Aorta (tissue), 5 donors: ENCODE results near the gene POLN. TPM values are rescaled to one million over a fixed set of nuclear protein-coding genes. Genes with fewer than 3 reads are reported as not detected.

Source experiments
- ATAC-seq: fragments of 200-7000 bp; cut with Tn5 transposase; one replicate; pipeline ENCODE4 v1.9.1; 2022; ENCODE audit warnings: moderate library complexity; ENCODE audit not compliant: low FRiP score
- DNase-seq, 2 donors: peaks; one replicate each; pipeline ENCODE4 v3.0.0-alpha.2; 2020
- H3K27ac ChIP-seq, 2 donors: one replicate each; pipeline ENCODE4 v1.5.1; 2013; ENCODE audit warnings: low read length in 2 of 2, mild to moderate bottlenecking in 2 of 2, moderate library complexity in 2 of 2, control low read depth in 1 of 2, inconsistent platforms in 1 of 2, low read depth in 1 of 2
- H3K27me3 ChIP-seq, 2 donors: one replicate each; pipeline ENCODE4 v1.6.1; 2013; ENCODE audit warnings: control low read depth in 1 of 2, low read length in 1 of 2, mild to moderate bottlenecking in 1 of 2, moderate library complexity in 1 of 2; ENCODE audit not compliant: insufficient read depth in 2 of 2, control insufficient read depth in 1 of 2
- H3K36me3 ChIP-seq, 2 donors: one replicate each; pipeline ENCODE4 v1.6.1; 2013; ENCODE audit warnings: control low read depth in 1 of 2, low read length in 1 of 2, mild to moderate bottlenecking in 1 of 2; ENCODE audit not compliant: insufficient read depth in 2 of 2, control insufficient read depth in 1 of 2
- H3K4me1 ChIP-seq, 2 donors: one replicate each; pipeline ENCODE4 v1.6.1; 2013; ENCODE audit warnings: low read length in 2 of 2, control low read depth in 1 of 2, mild to moderate bottlenecking in 1 of 2, moderate library complexity in 1 of 2; ENCODE audit not compliant: insufficient read depth in 2 of 2, control insufficient read depth in 1 of 2
- H3K4me3 ChIP-seq, 2 donors: one replicate each; pipeline ENCODE4 v1.5.1; 2013; ENCODE audit warnings: low read length in 2 of 2, control low read depth in 1 of 2, mild to moderate bottlenecking in 1 of 2
- H3K9me3 ChIP-seq: one replicate; pipeline ENCODE4 v1.6.1; 2013; ENCODE audit warnings: mild to moderate bottlenecking, low read length; ENCODE audit not compliant: control insufficient read depth
- WGBS, 2 donors: extraction: QIAGEN DNeasy Blood & Tissue Kit; methylation state at CpG; one replicate each; pipeline ENCODE4 v1.1.7; 2013; 5-methylcytosine and 5-hydroxymethylcytosine counted together
- intact Hi-C, 2 donors: fragments of 100-400 bp; cut with DNase I; formaldehyde crosslinking; loops; one replicate each; pipeline versions ENCODE4 v1.14.2 to v1.15.0; 2022
- polyA plus RNA-seq, 2 donors: library from polyadenylated mRNA; stranded (reverse); fragments of 200-250 nt; gene quantifications; one replicate each; pipeline ENCODE4 v1.2.3, GENCODE V29; 2013
- total RNA-seq, 2 donors: library from RNA; stranded (reverse); fragmentation: NEBNext Ultra II Directional; extraction: Animal tissue kit (Norgen Biotek cat#: 25700); gene quantifications; one replicate each; pipeline ENCODE4 v1.2.1, GENCODE V29; 2021
- donor health status: healthy with polysubstance abuse.
- donor health status: Bipolar disorder and iron deficiency.
- donor health status: DM: no; HTN: no; CAD: no.
- donor health status: DM: no; HTN: no; CAD: no.
- donor health status: DM: yes; HTN: yes; CAD: no.

The POLN gene
- total and polyA plus RNA-seq, 4 donors = 3.2 to 7.0 (median 6.6) TPM; not detected in 1

DNA sequence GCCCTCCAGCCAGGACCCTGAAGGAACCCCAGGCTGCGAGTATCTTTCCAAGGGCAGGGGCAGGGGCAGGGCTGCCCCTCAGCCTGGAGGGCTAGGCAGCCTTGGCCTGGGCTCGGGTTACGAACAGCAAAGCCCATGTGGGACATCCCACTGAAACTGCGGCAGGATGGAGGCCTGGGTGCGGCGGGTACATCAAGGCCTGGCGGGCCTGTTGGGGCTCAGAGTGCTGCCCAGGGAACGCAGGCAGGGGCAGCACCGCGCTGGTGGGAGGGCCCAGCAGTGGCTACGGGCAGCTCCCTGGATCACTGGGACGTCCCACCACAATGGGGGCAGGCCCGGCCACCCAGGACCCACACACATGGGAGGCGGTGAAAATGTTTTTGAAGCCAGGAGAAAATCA, 171.9 kb downstream of the POLN start:
- peak in 1 of 2 donors; percentile 62 for DNase-seq
- no peaks in the 10 kb centered on the region for H3K27me3 ChIP-seq
- ATAC-seq = no peak

DNA sequence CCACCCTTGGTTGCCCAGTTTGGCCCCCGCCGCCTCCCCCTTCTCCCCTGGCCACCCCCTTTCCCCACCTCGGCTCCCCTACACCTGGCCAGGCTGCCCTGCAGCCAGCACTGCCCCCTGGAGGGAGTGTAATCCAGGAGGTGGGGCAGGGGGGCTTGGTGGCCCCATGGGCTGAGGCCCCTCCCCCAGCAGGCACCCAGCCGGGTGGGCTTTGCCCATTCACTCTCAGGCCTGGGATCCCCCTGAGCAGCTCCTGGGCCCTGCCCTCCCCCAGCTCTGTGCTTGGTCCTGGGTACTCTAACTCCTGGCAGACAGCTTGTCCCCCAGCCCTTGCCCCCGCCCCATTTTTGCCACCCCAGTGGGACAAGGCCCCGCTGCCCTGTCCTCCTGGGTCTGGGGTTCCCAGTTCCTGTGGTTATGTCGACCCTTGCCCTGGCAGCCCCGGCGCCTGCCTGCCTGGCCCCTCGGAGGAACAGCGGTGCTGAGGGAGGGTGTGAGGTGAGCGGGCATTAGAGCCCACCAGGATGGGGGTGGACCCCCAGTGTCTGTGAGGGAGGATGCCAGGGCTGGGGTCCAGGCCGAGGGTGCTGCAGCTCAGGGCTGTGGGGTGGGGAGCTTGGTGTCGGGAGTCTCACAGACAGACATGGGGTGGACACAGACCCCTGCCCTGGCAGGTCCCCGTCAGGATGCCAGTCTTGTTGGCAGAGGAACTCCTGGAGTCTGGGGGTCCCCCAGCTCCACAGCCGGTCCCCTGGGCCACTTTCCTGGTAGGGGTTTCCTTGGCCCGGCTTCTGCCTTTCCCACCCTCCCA, 172.6 kb downstream of the POLN start:
- intact Hi-C loops = no loop called here

More for the DNA sequence above, 171.9 kb downstream of the POLN start:
- Histone ChIP-seq H3K4me3 (no peak overlapping the region), H3K27ac (no peak overlapping the region), H3K9me3 (no peaks in the 10 kb centered on the region), H3K4me1 (no peaks in the 10 kb centered on the region), H3K36me3 (no peaks in the 10 kb centered on the region)
- 65 to 72% methylated on average over 12 to 14 of the region's 14 CpGs for WGBS, 2 donors
- intact Hi-C loops = no loop called here

DNA sequence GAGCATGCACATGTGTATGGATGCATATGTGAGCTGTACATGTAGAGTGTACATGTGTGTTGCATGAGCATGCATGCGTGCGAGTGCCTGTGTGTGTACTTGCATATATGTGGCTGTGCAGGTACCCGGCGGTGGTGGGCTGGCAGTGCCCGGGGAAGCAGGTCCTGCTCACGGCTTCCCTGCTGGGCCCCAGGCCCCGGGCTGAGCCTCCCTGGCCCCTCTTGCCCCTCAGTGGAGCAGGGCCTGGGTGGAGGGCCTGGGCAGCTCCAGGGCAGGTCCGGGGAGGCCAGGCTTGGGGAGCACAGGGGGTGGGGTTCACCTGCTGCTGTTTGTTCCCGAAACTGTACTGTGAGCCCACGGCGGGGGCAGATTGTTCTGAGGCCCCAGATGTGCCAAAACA, 173.4 kb downstream of the POLN start:
- Histone ChIP-seq H3K9me3 (no peaks in the 10 kb centered on the region), H3K27ac (no peak overlapping the region), H3K36me3 (no peaks in the 10 kb centered on the region), H3K4me1 (no peaks in the 10 kb centered on the region), H3K27me3 (no peaks in the 10 kb centered on the region), H3K4me3 (no peak overlapping the region)
- ATAC-seq = no peak
- intact Hi-C loops = no loop called here
- 85 to 88% methylated on average over 11 of the region's 11 CpGs for WGBS, 2 donors
- peak; percentile 29 to 57 for DNase-seq

More for the DNA sequence above, 172.6 kb downstream of the POLN start:
- Histone ChIP-seq H3K36me3 (no peaks in the 10 kb centered on the region), H3K27me3 (no peaks in the 10 kb centered on the region), H3K4me1 (no peaks in the 10 kb centered on the region), H3K4me3 (no peak overlapping the region), H3K27ac (no peak overlapping the region), H3K9me3 (no peaks in the 10 kb centered on the region)
- no peak for ATAC-seq
- 77 to 82% methylated on average over 15 to 17 of the region's 17 CpGs for WGBS, 2 donors
- peak in 1 of 2 donors; percentile 71 for DNase-seq

DNA sequence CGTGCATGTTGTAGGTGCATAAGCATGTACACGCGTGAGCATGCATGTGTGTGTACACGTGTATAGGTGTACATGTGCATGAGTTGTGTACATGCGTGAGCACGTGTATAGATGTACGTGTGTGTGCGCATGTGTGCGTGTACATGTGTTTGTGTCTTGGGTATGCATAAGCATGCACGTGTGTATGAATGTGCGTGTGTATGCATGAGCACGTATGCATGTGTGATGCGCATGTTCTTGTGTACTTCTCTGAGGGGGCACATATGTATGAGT, 173.8 kb downstream of the POLN start:
- no peak for ATAC-seq
- DNase-seq = peak in 1 of 2 donors; percentile 20
- WGBS, 2 donors = 95 to 97% methylated on average over 13 of the region's 13 CpGs
- H3K27ac ChIP-seq = no peak overlapping the region
- H3K4me3 ChIP-seq = no peak overlapping the region
- intact Hi-C loops = no loop called here
- no peaks in the 10 kb centered on the region for H3K9me3 ChIP-seq
- no peaks in the 10 kb centered on the region for H3K4me1 ChIP-seq
- no peaks in the 10 kb centered on the region for H3K27me3 ChIP-seq
- no peaks in the 10 kb centered on the region for H3K36me3 ChIP-seq

DNA sequence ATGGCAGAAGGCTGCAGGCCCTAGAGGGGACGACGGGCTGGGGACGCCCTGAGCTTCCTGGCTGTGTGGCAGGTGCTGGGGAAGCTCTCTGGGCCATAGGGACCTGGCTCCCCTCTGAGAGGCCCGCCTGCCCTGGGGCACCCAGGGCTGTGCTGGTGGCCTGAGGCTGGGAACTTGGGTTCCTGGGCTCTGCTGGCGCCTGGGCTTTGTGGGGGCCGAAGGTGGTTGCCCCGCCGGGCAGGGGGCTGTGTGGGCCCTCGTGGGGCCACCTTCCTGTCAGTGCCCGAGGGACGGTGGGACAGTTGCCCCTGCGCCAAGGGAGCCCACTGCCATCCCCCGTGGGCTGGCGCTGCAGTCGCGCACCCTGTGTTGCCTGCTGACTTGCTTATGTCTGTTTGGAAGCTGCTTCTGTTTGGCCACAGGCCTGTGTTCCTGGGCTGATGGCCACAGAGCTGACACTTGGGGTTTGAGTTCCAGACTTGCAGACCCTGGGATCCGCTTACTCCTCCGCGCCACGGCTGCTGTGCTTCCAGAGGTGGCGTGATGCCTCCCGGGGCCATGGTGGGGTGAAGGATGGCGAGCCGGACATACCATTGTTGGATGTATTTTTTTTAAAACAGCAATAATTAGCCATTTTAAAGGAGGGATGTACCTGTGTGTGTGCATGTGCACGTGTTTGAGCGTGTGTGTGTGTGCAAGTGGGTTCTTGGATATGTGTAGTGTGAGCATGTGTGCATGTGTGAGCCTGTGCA, 174.3 kb downstream of the POLN start:
- intact Hi-C loops = no loop called here
- WGBS, 2 donors = 72 to 77% methylated on average over 18 to 26 of the region's 26 CpGs
- Histone ChIP-seq H3K4me1 (no peaks in the 10 kb centered on the region), H3K27ac (no peak overlapping the region), H3K27me3 (no peaks in the 10 kb centered on the region), H3K4me3 (no peak overlapping the region), H3K9me3 (no peaks in the 10 kb centered on the region), H3K36me3 (no peaks in the 10 kb centered on the region)
- no peak for ATAC-seq
- DNase-seq = peak; percentile 30 to 68

DNA sequence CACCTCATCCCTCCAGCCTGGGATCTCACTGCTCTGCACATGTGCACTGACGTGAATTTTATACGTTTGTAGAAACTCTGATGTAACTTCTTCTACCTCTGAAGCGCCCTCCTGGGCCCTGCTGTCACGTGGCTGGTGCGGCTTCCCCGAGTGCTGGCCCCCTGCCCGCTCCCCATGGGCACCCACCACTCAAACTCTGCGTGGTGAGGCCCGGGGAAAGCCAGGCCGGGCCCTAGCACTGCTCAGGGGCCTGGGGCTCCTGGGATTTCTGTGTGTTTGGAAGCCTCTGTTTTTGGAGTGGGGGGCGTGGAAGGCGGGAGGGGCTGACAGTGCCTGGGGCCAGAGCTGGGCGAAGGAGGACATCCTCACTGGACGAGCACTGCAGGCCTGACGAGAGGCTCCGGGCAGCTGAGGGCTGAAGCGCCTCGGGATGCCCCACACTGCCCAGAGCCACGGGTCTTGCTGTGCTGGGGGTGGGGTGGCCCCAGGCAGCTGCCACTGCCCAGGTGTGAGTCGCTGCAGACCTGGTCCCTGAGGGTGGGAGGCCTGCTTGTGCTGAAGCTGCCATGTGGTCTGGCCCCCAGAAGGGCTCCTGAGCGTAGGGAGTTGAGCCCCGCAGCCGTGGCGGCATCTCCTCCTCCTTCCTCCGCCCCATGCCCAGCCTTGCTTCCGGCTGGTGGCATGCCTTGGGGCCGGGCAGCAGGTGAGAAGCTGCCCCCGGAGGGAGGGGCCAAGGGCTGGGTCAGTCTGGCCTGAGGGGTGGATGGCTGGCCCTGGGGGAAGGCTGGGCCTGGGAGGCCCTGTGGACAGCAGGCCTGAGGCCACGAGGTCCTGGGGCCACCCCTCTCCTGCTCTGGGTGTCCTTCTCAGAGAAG, 175.1 kb downstream of the POLN start:
- intact Hi-C loops = no loop called here
- Histone ChIP-seq H3K4me3 (no peak overlapping the region), H3K27me3 (no peaks in the 10 kb centered on the region), H3K9me3 (no peaks in the 10 kb centered on the region), H3K36me3 (no peaks in the 10 kb centered on the region), H3K4me1 (no peaks in the 10 kb centered on the region), H3K27ac (no peak overlapping the region)
- DNase-seq = peak; percentile 38 to 59
- 85 to 87% methylated on average over 29 of the region's 29 CpGs for WGBS, 2 donors
- ATAC-seq = no peak

DNA sequence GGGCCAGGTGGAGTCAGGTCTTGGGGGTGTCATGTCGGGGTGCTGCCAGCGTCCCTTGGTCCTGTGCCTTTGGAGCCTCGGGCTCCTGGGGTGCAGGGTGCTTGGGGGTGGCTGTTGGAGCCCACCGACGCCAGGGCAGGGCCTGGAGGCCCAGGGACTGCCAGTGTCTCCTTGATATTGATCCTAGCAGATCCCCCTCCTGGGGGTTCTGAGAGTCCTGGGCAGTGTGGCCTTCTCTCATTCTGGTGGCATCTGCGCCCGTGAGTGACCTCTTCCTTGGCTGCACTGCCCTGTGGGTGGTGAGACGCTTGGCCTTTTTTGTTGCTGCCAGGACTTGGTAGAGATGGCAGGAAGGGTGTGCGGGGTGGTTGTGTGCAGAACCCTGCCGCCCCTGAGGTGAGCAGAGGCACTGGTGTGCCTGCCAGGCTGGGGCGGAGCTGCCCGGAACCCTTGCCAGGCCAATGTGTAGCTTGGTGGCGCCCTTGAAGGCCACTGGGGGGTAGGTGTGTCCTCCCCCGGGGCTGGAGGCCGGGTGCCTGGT, 175.8 kb downstream of the POLN start:
- Histone ChIP-seq H3K27me3 (no peaks in the 10 kb centered on the region), H3K4me1 (no peaks in the 10 kb centered on the region), H3K9me3 (no peaks in the 10 kb centered on the region), H3K4me3 (no peak overlapping the region), H3K27ac (no peak overlapping the region), H3K36me3 (no peaks in the 10 kb centered on the region)
- WGBS, 2 donors = 90 to 95% methylated on average over 15 of the region's 15 CpGs
- intact Hi-C loops = no loop called here
- DNase-seq = peak; percentile 37 to 54
- no peak for ATAC-seq

DNA sequence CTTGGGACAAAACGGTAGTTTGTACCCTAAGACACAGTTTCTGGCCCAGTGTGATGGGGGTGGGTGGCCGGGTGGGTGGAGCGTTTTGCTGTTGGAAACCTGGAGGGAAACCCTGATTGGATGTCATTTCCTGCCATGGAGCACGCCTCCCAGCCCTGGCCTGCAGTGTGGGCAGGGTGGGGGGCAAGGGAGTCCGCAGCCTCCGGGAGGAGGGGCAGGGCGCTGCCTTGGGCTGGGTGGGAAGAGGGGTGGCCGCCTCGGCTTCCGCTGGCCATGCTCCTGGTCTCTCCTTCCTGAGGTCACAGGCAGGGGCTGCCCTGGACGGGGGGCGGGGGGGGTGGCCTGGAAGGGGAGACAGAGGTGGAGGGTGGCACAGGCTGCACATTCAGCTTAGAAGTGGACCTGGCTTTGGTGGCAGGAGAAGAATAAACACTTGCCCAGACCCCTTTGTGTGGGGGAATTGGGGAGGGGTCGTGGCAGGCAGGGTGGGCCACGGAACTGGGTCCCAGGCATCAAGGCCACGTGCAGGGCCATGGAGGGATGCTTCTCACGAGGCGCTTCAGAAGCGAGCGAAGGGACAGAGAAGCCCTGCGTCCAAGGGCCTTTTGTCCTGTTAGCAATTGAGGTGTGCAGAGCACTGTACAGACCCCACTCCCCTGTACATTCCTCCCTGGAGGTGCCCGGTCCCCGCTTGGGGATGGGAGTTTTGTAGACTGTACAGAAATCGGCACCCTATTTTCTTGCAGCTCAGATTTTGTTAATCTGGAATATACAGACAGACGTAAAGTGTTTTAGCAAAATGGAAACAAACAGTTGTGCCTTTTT, 176.6 kb downstream of the POLN start:
- ATAC-seq (no peak), DNase-seq (peak in 1 of 2 donors; percentile 45)
- H3K36me3 ChIP-seq = no peaks in the 10 kb centered on the region
- H3K4me3 ChIP-seq = no peak overlapping the region
- H3K4me1 ChIP-seq = no peaks in the 10 kb centered on the region
- 79 to 80% methylated on average over 24 of the region's 24 CpGs for WGBS, 2 donors
- no peaks in the 10 kb centered on the region for H3K9me3 ChIP-seq
- no peak overlapping the region for H3K27ac ChIP-seq
- intact Hi-C loops = no loop called here
- no peaks in the 10 kb centered on the region for H3K27me3 ChIP-seq
